PC-9 (cell line): Measurements from ENCODE around the gene SCP2. TPM values are rescaled to one million over a fixed set of nuclear protein-coding genes. Genes with fewer than 3 reads are reported as not detected.

Experiments
- BruUV-seq: library from RNA; stranded (reverse); fragments of 400-500 nt; replicated peaks from 2 replicates; lab custom pipeline; 2021; lab: Mats Ljungman, UMichigan
- CTCF ChIA-PET: fragments of 300-600 bp; sonication (Branson Sonifier 250); formaldehyde crosslinking; loops from one replicate; lab custom pipeline; 2022; ENCODE audit warnings: antibody characterized with exemption; lab: Charles Lee
- POLR2A ChIA-PET: fragments of 300-600 bp; sonication (Branson Sonifier 250); formaldehyde crosslinking; loops from one replicate; lab custom pipeline; 2022; ENCODE audit warnings: antibody characterized with exemption; ENCODE audit not compliant: unreplicated experiment; lab: Charles Lee
- DNase-seq, 2 experiments: peaks; one replicate each; pipeline versions ENCODE4 v3.0.0 to v3.0.0-alpha.2; 2015 to 2022; ENCODE audit warnings: mixed read lengths in 1 of 2
- H2AFZ ChIP-seq: fragments of 200-600 bp; sonication (generic); 2 replicates; pipeline ENCODE4 v1.8.1; 2017; ENCODE audit warnings: antibody characterized with exemption
- H3F3A ChIP-seq: fragments of 200-600 bp; sonication (generic); 2 replicates; pipeline ENCODE4 v1.8.1; 2017; ENCODE audit warnings: antibody characterized with exemption, mild to moderate bottlenecking, low read depth; ENCODE audit not compliant: insufficient read depth
- H3K27ac ChIP-seq: fragments of 200-600 bp; sonication (generic); 2 replicates; pipeline ENCODE4 v1.6.1; 2016; ENCODE audit warnings: mixed run types
- H3K27me3 ChIP-seq: fragments of 200-600 bp; sonication (generic); 2 replicates; pipeline ENCODE4 v1.6.1; 2016; ENCODE audit warnings: low read depth, mixed run types; ENCODE audit not compliant: insufficient read depth
- H3K36me3 ChIP-seq: fragments of 200-600 bp; sonication (generic); 2 replicates; pipeline ENCODE4 v1.6.1; 2016; ENCODE audit warnings: low read depth, mixed run types
- H3K4me1 ChIP-seq: fragments of 200-600 bp; sonication (generic); replicated peaks from 2 replicates; pipeline ENCODE4 v1.6.1; 2016; ENCODE audit warnings: mixed run types; ENCODE audit not compliant: insufficient read depth
- H3K4me2 ChIP-seq: fragments of 200-600 bp; sonication (generic); 2 replicates; pipeline ENCODE4 v1.6.1; 2017; ENCODE audit warnings: mixed run types
- H3K4me3 ChIP-seq: fragments of 200-600 bp; sonication (generic); 2 replicates; pipeline ENCODE4 v1.6.1; 2016; ENCODE audit warnings: mixed run types
- H3K79me2 ChIP-seq: fragments of 200-600 bp; sonication (generic); 2 replicates; pipeline ENCODE4 v1.6.1; 2017; ENCODE audit warnings: low read depth, mixed run types
- H3K9me2 ChIP-seq: fragments of 200-600 bp; sonication (generic); 2 replicates; pipeline ENCODE4 v1.8.1; 2017; ENCODE audit warnings: mild to moderate bottlenecking; ENCODE audit not compliant: insufficient read depth
- H3K9me3 ChIP-seq: fragments of 200-600 bp; sonication (generic); 2 replicates; pipeline ENCODE4 v1.8.1; 2016; ENCODE audit warnings: low read depth; ENCODE audit not compliant: insufficient read depth
- H4K20me1 ChIP-seq: fragments of 200-600 bp; sonication (generic); 2 replicates; pipeline ENCODE4 v1.8.1; 2017; ENCODE audit not compliant: insufficient read depth
- CTCF ChIP-seq: fragments of 200-600 bp; sonication (generic); conservative IDR thresholded peaks from 2 replicates; pipeline ENCODE4 v1.6.1; 2017; ENCODE audit warnings: mixed run types, antibody characterized with exemption, mild to moderate bottlenecking, moderate library complexity
- EZH2 ChIP-seq: fragments of 200-600 bp; sonication (generic); IDR thresholded peaks from 2 replicates; pipeline ENCODE4 v1.8.0; 2017; ENCODE audit warnings: antibody characterized with exemption, low read depth
- intact Hi-C: fragments of 100-400 bp; cut with micrococcal nuclease; formaldehyde crosslinking; loops from one replicate; pipeline ENCODE4 v1.10.0; 2022; ENCODE audit not compliant: unreplicated experiment
- total RNA-seq: library from RNA; stranded (reverse); gene quantifications from 2 replicates; pipeline ENCODE4 v1.2.3, GENCODE V29; 2021

SCP2 gene
- total RNA-seq, 1 experiment from 2014 or later, result 87.8 TPM

GRCh38 chr1:53071167-53071865 is 144.2 kb downstream of the SCP2 start:
- CTCF ChIA-PET, result no interaction called here
- intact Hi-C loops, result no loop called here
- no TSS peak for BruUV-seq

GRCh38 chr1:53071915-53072314 is 144.8 kb downstream of the SCP2 start:
- BruUV-seq, result no TSS peak
- Histone ChIP-seq H3K36me3 (no peaks in the 10 kb centered on the region), H4K20me1 (no peaks in the 10 kb centered on the region), H3K4me1 (no peaks in the 10 kb centered on the region), H3K9me3 (no peaks in the 10 kb centered on the region), H3K27ac (no peak overlapping the region), H3K27me3 (no peaks in the 10 kb centered on the region), H3K9me2 (no peaks in the 10 kb centered on the region), H2AFZ (no peak overlapping the region), H3K79me2 (no peaks in the 10 kb centered on the region), H3K4me3 (no peak overlapping the region), H3F3A (no peaks in the 10 kb centered on the region), H3K4me2 (no peak overlapping the region)
- no peak for TF ChIP-seq CTCF
- no peak for TF ChIP-seq EZH2
- DNase-seq, result no peak
- CTCF ChIA-PET, result no interaction called here
- POLR2A ChIA-PET, result no interaction called here
- intact Hi-C loops, result no loop called here

More at GRCh38 chr1:53071167-53071865, 144.2 kb downstream of the SCP2 start:
- H3K27ac ChIP-seq, result no peak overlapping the region
- H3K4me2 ChIP-seq, result no peak overlapping the region
- no peaks in the 10 kb centered on the region for H3K79me2 ChIP-seq
- no peaks in the 10 kb centered on the region for H3K36me3 ChIP-seq
- H3F3A ChIP-seq, result no peaks in the 10 kb centered on the region
- H2AFZ ChIP-seq, result no peak overlapping the region
- H3K4me1 ChIP-seq, result no peaks in the 10 kb centered on the region
- TF ChIP-seq CTCF, result no peak
- TF ChIP-seq EZH2, result no peak
- no peaks in the 10 kb centered on the region for H4K20me1 ChIP-seq
- no peak overlapping the region for H3K4me3 ChIP-seq
- POLR2A ChIA-PET, result interaction anchor here (0.6 to 0.7 kb wide), 2 partner anchors 162 to 1787 kb away, joined by 3 read pairs; no protein-coding TSS in a partner anchor
- H3K9me2 ChIP-seq, result no peaks in the 10 kb centered on the region
- no peaks in the 10 kb centered on the region for H3K9me3 ChIP-seq
- DNase-seq, result no peak
- H3K27me3 ChIP-seq, result no peaks in the 10 kb centered on the region

- ChIA-PET CTCF (no interaction called here), POLR2A (no interaction called here)
- Histone ChIP-seq H3K4me1 (no peaks in the 10 kb centered on the region), H3K4me3 (no peak overlapping the region), H3K9me2 (no peaks in the 10 kb centered on the region), H3K9me3 (no peaks in the 10 kb centered on the region), H3K27me3 (no peaks in the 10 kb centered on the region), H2AFZ (no peak overlapping the region), H3K36me3 (no peaks in the 10 kb centered on the region), H3K79me2 (no peaks in the 10 kb centered on the region), H3F3A (no peaks in the 10 kb centered on the region), H3K27ac (no peak overlapping the region), H4K20me1 (no peaks in the 10 kb centered on the region), H3K4me2 (no peak overlapping the region)
- TF ChIP-seq EZH2 (no peak), CTCF (no peak)
- DNase-seq, result no peak
- intact Hi-C loops, result no loop called here
- BruUV-seq, result no TSS peak
These were observed 146.2 kb downstream of the SCP2 start for GRCh38 chr1:53073287-53073686.
